ENCODE data around the gene TULP3. TPM values are rescaled to one million over a fixed set of nuclear protein-coding genes. Genes with fewer than 3 reads are reported as not detected.

TULP3 gene
- total RNA-seq (2014; rRNA removed; shearing (Covaris generic)), result 28.2 and 28.6 TPM in 2 replicates

DNA sequence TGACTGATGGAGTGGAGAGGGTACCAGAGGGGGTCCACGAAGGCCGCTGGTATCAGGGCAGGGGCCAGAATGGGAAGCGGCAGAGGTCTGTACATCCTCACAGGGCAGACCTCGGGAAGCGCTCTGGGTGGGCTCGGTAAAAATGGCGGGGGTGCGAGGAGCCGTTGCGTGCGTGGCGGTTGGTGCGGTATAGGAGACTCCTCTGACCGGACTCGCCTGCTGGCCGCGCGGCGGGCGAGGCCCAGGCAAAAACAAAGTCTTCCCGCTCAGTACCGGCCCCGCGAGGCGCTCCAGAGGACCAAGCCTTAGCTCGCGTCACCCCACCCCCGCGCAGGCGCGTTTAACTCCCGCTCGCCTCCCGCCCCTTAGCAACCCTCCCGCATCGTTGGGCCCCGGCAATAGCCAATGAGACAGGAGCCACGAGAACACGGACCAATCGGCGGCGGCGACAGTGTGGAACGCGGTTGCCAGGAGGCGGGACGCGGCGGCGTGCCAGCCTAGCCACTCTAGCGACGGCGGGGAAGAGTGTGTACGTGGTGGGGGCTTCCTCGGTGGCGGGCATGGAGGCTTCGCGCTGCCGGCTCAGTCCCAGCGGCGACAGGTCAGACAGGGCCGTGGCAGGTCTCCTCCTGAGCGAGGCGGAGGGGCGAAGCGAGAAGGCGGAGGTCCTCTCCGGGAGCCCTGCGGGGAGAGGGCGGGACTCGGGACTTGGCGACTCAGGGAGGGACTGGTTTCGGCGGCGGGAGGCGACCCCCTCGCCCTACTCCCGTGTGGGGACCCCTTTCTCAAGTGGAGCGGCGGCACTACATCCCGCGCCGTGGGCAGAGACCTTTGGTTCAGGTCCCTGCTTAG lies at the start of gene TULP3:
TSS of gene TULP3 (plus strand) at position 504 of the 852 bp plus-strand sequence. CDS start at position 561, 57 bp downstream.

DNA sequence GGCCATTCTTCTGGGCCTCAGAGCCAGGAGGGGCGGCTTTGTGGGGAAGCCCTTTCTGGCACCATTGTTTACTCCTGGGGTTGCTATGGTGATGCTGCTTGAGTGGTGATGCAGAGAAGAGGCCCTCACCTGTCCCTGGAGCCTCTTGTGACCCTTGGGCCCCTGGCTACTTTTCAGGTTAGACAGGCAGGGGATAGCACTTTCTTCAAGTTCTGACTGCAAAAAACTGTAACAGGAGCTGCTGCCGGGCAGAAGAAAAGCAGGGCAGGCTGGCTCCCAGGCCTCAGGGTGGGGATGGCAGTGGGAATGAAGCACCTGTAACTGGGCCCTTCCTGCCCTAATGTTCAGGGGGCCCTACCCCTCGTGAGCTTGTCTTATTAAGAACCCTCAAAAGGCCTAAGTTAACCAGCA lies 33.7 kb upstream of the TULP3 start, which contains the start of gene TEX52:
TSS of gene TEX52 (minus strand) at position 19 of the 411 bp plus-strand sequence. CDS start at position 6, 13 bp downstream.

GRCh38 chr12:2877047-2877952 lies 13.4 kb upstream of the TULP3 start, which contains the start of the genes FOXM1 and RHNO1:
Gene FOXM1, minus strand, starts transcription at chr12:2877174. Its CDS starts 2,696 bp downstream, at chr12:2874478.
Gene RHNO1, plus strand, starts transcription at chr12:2877223. Its CDS starts 8,144 bp downstream, at chr12:2885367.

GRCh38 chr12:2959192-2959504 lies 68.5 kb downstream of the TULP3 start, which contains the start of gene TEAD4:
Gene TEAD4, plus strand, starts transcription at chr12:2959397.

Small RNAs within 50 kb of the gene (small RNA-seq; reads per million reads assigned to genes)
- gene RNU6-1315P, result not detected

Other genes starting within 250 kb of the TULP3 start
- 89.3 and 91.5 TPM in 2 replicates for gene FKBP4, start 95.9 kb upstream of the TULP3 start, total RNA-seq (2014; rRNA removed; shearing (Covaris generic))
- 30.6 and 40.3 TPM in 2 replicates for gene ITFG2, start 78.2 kb upstream of the TULP3 start, total RNA-seq (2014; rRNA removed; shearing (Covaris generic))
- gene NRIP2, start 55.9 kb upstream of the TULP3 start, total RNA-seq (2014; rRNA removed; shearing (Covaris generic)), result not detected in 2 replicates
- gene TEX52, start 33.9 kb upstream of the TULP3 start, total RNA-seq (2014; rRNA removed; shearing (Covaris generic)), result not detected in 2 replicates
- 44.6 and 53.8 TPM in 2 replicates for gene FOXM1, start 13.7 kb upstream of the TULP3 start, total RNA-seq (2014; rRNA removed; shearing (Covaris generic))
- 34.0 and 37.0 TPM in 2 replicates for gene RHNO1, start 13.7 kb upstream of the TULP3 start, total RNA-seq (2014; rRNA removed; shearing (Covaris generic))
- gene TEAD4, start 68.5 kb downstream of the TULP3 start, total RNA-seq (2014; rRNA removed; shearing (Covaris generic)), result 38.1 and 47.5 TPM in 2 replicates
- gene TSPAN9, start 186.5 kb downstream of the TULP3 start, total RNA-seq (2014; rRNA removed; shearing (Covaris generic)), result 6.1 and 8.1 TPM in 2 replicates

All from A375 (cell line).